ENCODE measurements around the gene ACAP2. TPM values are rescaled to one million over a fixed set of nuclear protein-coding genes. Genes with fewer than 3 reads are reported as not detected.
A peak's percentile ranks its signal among the peaks of the same experiment; 100 is the strongest.

Gene ACAP2
- polyA plus RNA-seq, 3 donors, result 41.5 to 96.5 (median 71.6) TPM

DNA sequence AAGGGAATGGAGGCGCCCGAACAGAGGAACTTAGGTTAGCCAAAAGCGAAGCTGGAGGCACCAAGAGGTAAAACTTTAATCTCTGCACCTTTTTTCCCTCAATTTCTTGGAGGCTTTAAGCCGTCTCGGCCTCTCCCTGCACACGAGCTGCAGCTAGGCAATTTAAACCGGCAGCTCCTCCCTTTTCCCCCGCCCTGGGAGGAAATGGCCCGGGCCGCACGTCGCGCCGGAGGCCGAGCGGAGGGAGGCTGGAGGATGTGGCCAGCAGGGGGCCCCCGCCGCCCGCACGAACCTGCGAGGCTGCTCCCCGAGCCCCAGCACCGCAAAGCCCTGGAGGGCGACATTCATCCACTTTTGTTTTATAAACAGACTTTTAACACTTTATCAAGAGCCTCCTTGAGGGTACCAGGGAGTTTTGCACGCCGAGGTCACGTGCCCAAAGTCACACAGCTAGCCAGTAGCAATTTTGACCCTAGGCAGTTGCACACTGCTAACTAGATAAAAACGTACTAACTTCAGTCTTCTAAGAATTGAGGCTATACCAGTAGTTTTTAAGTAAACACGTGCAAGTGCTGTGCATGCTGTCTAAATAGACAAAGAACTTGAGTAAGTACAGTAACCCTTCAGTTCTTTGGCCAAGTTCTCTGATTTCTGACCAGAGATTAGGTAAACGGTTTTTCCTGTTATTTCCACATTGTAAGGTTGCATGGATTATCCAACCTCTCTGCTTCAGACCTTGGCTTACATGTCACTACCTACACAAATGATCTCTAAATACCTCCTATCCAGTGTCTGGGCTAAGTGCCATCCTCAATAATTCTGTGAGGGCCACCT lies 171.2 kb downstream of the ACAP2 start:
- H3K4me1 Mint-ChIP-seq, result peaks cover 24% of the 10 kb centered on the region
- Histone ChIP-seq H3K4me2 (replicated peaks; ENCODE audit: extremely low read depth, low read length, poor library complexity, severe bottlenecking) (peak overlapping the region; percentile 87), H2AFZ (ENCODE audit: insufficient read depth, low read depth, low read length, poor library complexity, severe bottlenecking) (peak overlapping the region; percentile 90), H3K79me2 (ENCODE audit: insufficient read depth, low read length) (peaks cover 29% of the 10 kb centered on the region), H3K4me1 (ENCODE audit: control insufficient read depth in 1 of 2, insufficient read depth in 2 of 2, low read length in 2 of 2) (peaks cover 26 to 33% of the 10 kb centered on the region in 2 donors), H3K4me3 (replicated peaks in 1 of 3; ENCODE audit: low read depth in 2 of 3, low read length in 3 of 3) (peak overlapping the region; percentile 62 to 92 (median 91)), H4K20me1 (ENCODE audit: insufficient read depth, low read length) (peaks cover 41% of the 10 kb centered on the region), H3K36me3 (replicated peaks in 1 of 2; ENCODE audit: control insufficient read depth in 1 of 2, insufficient read depth in 2 of 2, low read length in 2 of 2) (peaks cover 21 to 34% of the 10 kb centered on the region in 2 donors), H3K9me3 (replicated peaks in 1 of 2; ENCODE audit: control insufficient read depth in 1 of 2, insufficient read depth in 1 of 2, low read length in 2 of 2) (no peaks in the 10 kb centered on the region), H3K27me3 (ENCODE audit: control insufficient read depth in 2 of 2, insufficient read depth in 2 of 2, low read length in 2 of 2) (no peaks in the 10 kb centered on the region), H3K27ac (ENCODE audit: low read depth in 1 of 2, low read length in 2 of 2) (peak overlapping the region in 1 of 2 donors; percentile 68), H3K9ac (ENCODE audit: insufficient read depth, low read length, poor library complexity, severe bottlenecking) (peak overlapping the region; percentile 66)
- intact Hi-C loops (cut with micrococcal nuclease), result loop anchor here (5.0 kb wide), 2 partner anchors 251 to 271 kb away; partner anchors contain the start of gene PPP1R2 (in 1 of the 2)
- peak; percentile 59 to 69 (median 68) for DNase-seq
- 1% methylated on average over 23 of the region's 30 CpGs for WGBS (ENCODE audit: insufficient coverage)
- peaks cover 17 to 22% of the 10 kb centered on the region in 2 donors for H3K36me3 Mint-ChIP-seq
- TF ChIP-seq, protein P1, sequence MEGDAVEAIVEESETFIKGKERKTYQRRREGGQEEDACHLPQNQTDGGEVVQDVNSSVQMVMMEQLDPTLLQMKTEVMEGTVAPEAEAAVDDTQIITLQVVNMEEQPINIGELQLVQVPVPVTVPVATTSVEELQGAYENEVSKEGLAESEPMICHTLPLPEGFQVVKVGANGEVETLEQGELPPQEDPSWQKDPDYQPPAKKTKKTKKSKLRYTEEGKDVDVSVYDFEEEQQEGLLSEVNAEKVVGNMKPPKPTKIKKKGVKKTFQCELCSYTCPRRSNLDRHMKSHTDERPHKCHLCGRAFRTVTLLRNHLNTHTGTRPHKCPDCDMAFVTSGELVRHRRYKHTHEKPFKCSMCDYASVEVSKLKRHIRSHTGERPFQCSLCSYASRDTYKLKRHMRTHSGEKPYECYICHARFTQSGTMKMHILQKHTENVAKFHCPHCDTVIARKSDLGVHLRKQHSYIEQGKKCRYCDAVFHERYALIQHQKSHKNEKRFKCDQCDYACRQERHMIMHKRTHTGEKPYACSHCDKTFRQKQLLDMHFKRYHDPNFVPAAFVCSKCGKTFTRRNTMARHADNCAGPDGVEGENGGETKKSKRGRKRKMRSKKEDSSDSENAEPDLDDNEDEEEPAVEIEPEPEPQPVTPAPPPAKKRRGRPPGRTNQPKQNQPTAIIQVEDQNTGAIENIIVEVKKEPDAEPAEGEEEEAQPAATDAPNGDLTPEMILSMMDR (IDR thresholded peaks at IDR 0.05), result peak; percentile 83
- peak overlapping the region; percentile 50 to 84 (median 75) for H3K27ac Mint-ChIP-seq
- H3K27me3 Mint-ChIP-seq (ENCODE audit: low read depth in 3 of 3), result peaks cover 0 to 5% (median 0%) of the 10 kb centered on the region in 3 donors
- peaks cover 0 to 1% (median 0%) of the 10 kb centered on the region in 7 donors for H3K9me3 Mint-ChIP-seq
- H3K4me3 Mint-ChIP-seq, result peak overlapping the region; percentile 84 to 90

DNA sequence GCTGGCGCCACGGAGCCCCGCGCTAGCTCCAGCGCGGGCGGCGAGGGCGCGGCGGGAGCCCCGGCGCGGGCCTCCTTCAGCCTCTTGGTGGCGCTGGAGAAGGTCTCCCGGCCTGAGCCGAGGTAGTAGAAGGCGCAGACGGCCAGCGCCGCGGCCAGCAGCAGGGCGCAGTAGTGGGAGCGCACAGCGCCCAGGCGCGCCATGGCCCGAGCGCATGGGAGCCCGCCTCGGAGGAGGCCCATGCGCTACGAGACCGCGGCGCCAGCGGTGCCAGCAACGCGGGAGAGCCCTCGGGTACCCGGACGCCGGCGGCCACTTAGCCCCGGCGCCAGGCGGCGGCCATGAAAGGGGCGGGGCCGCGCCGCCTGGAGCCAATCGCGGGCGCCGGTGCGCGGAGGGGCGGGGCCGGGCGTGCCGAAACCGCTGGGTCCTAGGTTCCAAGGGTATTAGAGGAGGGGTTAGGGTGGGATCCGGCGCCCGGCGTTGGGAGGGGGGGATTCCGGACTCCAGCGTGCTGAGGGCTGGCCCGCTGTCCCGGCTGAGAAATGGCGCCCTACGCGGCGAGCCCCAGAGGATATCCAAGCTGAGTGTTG lies 171.9 kb downstream of the ACAP2 start, which contains the start of gene XXYLT1:
Gene XXYLT1, minus strand, starts transcription at position 343 of the 593 bp plus-strand sequence. Its CDS starts 101 bp downstream, at position 242.
- intact Hi-C loops (cut with micrococcal nuclease), result loop anchor here (5.0 kb wide), 2 partner anchors 251 to 271 kb away; partner anchors contain the start of gene PPP1R2 (in 1 of the 2)
- peaks cover 38% of the 10 kb centered on the region for H4K20me1 ChIP-seq (ENCODE audit: insufficient read depth, low read length)
- peaks cover 0 to 1% (median 0%) of the 10 kb centered on the region in 7 donors for H3K9me3 Mint-ChIP-seq

More for the DNA sequence above, 171.9 kb downstream of the ACAP2 start, which contains the start of gene XXYLT1:
- Histone ChIP-seq H3K9me3 (replicated peaks in 1 of 2; ENCODE audit: control insufficient read depth in 1 of 2, insufficient read depth in 1 of 2, low read length in 2 of 2) (no peaks in the 10 kb centered on the region), H3K9ac (ENCODE audit: insufficient read depth, low read length, poor library complexity, severe bottlenecking) (peak within 1 kb of the TSS; percentile 66), H3K36me3 (replicated peaks in 1 of 2; ENCODE audit: control insufficient read depth in 1 of 2, insufficient read depth in 2 of 2, low read length in 2 of 2) (peaks cover 15 to 34% of the 10 kb centered on the region in 2 donors), H3K4me2 (replicated peaks; ENCODE audit: extremely low read depth, low read length, poor library complexity, severe bottlenecking) (peak within 1 kb of the TSS; percentile 87), H3K27me3 (ENCODE audit: control insufficient read depth in 2 of 2, insufficient read depth in 2 of 2, low read length in 2 of 2) (no peaks in the 10 kb centered on the region), H2AFZ (ENCODE audit: insufficient read depth, low read depth, low read length, poor library complexity, severe bottlenecking) (peak within 1 kb of the TSS; percentile 90), H3K4me1 (ENCODE audit: control insufficient read depth in 1 of 2, insufficient read depth in 2 of 2, low read length in 2 of 2) (peaks cover 26 to 33% of the 10 kb centered on the region in 2 donors), H3K4me3 (replicated peaks in 1 of 3; ENCODE audit: low read depth in 2 of 3, low read length in 3 of 3) (peak within 1 kb of the TSS; percentile 62 to 92 (median 91)), H3K27ac (ENCODE audit: low read depth in 1 of 2, low read length in 2 of 2) (peak within 1 kb of the TSS in 1 of 2 donors; percentile 68), H3K79me2 (ENCODE audit: insufficient read depth, low read length) (peaks cover 34% of the 10 kb centered on the region)
- TF ChIP-seq, protein P1 (IDR thresholded peaks at IDR 0.05), result peak; percentile 6
- Mint-ChIP-seq H3K27ac (peak within 1 kb of the TSS; percentile 50 to 90 (median 83)), H3K27me3 (ENCODE audit: low read depth in 3 of 3) (peaks cover 0 to 5% (median 0%) of the 10 kb centered on the region in 3 donors), H3K4me1 (peaks cover 24% of the 10 kb centered on the region), H3K4me3 (peak within 1 kb of the TSS; percentile 84 to 93), H3K36me3 (peaks cover 22 to 26% of the 10 kb centered on the region in 2 donors)
- peak; percentile 64 to 72 (median 66) for DNase-seq
- WGBS (ENCODE audit: insufficient coverage), result under 1% methylated on average over 75 of the region's 75 CpGs
